HG03558 (cell line): Measurements from ENCODE around the gene CAMK2N1.
"Not testable (repeated sequence)": the region's sequence is repeated elsewhere in the genome, so short reads cannot be mapped to it uniquely, and the experiment has no call there.

Experiments used
- ATAC-seq: cut with Tn5 transposase; IDR thresholded peaks from one replicate; pipeline ENCODE4 v1.9.1; 2021; ENCODE audit warnings: moderate number of reproducible peaks; ENCODE audit not compliant: unreplicated experiment; ENCODE audit errors: extremely low read depth

The CAMK2N1 gene

GRCh38 chr1:20485527-20486456 is at the start of gene CAMK2N1:
CAMK2N1 (minus strand) TSS chr1:20486210; CDS start chr1:20485379, 831 bp downstream.
- ATAC-seq, result no peak

DNA sequence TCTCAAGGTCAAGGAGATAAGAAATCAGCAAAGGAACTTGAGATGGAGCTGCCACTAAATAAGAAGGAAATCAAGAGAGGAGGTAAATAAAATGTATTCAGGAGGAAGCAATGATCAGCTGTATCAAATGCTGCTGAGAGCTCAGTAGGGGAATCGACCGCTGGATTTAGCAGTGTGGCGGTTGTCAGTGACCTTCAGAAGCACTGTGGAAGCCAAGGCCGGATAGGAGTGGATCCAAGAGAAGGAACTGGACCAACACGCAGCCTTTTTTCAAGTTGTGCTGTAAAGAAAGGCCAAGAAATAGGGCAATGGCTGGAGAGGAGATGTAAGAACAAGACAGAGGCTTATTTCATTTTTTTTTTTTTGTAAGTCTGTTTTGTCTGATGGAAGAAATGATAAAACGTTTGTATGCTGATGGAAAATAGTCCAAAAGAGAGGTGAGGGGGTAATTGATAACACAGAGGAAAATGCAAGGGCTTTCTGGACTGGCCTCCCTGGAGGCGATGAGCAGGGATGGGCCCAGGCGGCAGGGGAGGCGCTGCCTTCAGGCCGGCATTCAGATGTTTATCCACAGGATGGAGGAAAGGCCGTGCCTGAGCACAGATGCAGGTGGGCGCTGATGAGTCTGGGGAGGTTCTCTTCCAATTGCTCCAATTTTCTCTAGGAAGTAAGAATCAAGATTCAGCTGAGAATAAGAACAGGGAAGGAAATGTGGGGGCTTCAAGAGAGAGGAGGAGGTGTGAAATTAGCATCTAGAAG is 48.8 kb upstream of the CAMK2N1 start:
- ATAC-seq, result no peak

GRCh38 chr1:20533635-20534034 is 47.6 kb upstream of the CAMK2N1 start:
- no peak for ATAC-seq

DNA sequence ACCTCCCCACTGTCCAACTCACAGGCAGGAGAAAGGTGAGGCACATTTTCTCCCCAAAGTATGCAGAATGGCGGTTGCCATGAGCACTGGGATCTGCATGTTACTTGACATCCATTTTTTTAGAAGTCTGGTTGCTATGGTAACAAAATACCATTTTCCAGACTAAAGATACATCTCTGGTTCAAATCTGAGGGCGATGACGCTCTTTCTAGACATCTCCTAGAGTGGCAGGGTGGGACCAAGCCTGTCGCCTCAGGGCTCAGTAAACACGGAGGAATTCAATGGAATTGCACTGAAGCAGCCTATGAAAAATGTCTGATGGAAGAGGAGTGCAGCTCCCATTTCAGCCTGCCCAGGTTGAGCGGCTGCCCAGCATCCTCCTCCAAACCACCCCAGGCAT is 44.9 kb upstream of the CAMK2N1 start:
- no peak for ATAC-seq

DNA sequence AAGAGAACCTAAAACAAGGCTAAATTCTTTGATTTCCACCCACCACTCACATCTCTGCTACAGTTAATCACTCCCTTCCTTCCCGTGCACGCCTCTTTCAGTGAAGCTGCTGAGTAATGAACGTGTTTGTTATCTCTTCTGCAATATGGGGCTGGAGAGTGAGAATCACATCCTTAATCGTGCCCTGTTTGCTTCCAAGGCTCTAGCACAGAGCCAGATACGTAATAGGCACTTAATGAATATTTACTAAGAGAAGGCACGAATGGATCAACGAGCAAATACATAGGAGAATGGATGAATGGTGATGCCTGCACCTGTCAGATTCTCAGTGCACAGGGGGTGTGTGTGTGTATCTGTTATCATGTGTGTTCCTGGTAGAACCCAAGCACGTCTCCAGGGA is 44.3 kb upstream of the CAMK2N1 start:
- no peak for ATAC-seq

DNA sequence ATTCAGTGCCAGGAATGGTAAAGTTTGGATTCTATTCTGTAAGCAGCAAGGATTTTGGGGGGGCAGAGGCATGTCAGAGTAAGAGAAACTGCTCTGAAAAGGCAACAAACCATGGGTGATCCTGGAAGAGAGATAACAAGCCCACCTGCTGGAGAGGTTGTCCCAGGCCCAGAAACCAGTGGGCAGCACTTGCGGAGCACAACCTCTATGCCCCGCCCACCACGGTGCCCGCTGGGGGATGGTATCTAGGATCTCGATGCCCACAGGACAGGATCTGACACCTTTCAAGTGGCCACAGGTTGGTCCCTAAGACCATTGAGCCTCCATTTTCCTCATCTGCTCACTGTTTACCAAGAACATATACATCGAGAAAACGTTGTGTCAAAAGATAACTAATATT is 42.2 kb upstream of the CAMK2N1 start:
- no peak for ATAC-seq

GRCh38 chr1:20526267-20526666 is 40.3 kb upstream of the CAMK2N1 start:
- ATAC-seq, result no peak

DNA sequence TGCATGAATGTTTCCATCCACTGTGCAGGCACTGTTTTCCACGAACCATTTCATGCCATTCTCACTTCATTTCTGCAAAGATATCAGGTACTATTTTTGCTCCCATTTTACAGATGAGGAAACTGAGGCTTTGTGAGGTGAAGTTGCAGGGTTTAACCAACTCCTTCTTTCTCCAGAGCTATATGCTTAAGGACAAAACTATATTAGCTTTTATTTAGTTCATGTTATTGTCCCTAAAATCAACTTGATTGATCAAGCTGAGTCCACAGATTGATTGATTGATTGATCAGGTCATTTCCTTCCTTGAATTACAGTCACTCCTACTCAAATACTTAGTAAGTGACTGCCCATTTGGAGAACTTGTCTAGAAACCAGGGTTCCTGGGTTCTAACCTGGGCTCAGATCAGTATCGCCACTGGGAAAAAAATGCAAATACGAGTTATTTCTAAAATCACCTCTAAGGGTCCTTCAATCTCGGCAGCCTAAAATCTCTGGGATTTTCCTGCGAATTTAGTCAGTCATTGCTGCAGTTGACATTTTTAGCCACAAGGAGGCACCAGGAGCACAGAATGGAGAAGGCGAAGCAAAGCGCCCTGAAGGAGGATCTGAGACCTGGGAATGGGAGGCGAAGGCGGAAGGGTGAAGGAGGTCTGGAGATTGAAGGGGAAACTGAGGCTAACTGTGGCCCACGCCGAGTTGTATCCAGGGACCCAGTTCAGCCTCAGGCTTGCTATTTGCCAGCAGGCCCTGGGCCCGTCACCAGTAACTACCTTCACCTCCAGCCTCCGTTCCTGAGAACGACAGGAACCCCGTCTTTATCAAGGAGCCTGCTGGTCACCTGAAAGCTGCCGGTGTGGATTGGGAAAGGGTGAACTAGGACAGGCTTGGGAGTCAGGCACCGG is 36.2 kb upstream of the CAMK2N1 start:
- no peak for ATAC-seq

DNA sequence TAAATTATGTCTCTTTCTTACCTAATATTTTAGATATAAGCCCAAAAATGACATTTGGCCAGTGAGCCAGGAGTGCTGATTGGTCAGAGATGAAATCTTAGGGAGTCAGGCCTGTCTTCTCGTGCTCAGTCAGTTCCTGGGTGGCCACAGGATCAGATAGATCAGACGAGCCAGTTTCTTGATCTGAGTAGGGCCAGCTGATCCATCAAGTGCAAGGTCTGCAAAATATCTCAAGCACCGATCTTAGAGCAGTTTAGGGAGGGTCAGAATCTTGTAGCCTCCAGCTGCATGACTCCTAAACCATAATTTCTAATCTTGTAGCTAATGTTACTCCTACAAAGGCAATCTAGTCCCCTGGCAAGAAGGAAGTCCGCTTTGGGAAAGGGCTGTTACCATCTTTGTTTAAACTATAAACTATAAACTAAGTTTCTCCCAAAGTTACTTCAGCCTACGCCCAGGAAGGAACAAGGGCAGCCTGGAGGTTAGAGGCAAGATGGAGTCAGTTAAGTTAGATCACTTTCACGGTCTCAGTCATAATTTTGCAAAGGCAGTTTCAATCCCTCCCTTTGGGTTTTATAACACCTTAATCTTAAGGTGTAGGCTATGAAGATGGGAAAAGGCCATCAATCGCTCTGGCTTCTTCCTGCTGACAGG is 33.7 kb upstream of the CAMK2N1 start:
- not testable (repeated sequence) for ATAC-seq

DNA sequence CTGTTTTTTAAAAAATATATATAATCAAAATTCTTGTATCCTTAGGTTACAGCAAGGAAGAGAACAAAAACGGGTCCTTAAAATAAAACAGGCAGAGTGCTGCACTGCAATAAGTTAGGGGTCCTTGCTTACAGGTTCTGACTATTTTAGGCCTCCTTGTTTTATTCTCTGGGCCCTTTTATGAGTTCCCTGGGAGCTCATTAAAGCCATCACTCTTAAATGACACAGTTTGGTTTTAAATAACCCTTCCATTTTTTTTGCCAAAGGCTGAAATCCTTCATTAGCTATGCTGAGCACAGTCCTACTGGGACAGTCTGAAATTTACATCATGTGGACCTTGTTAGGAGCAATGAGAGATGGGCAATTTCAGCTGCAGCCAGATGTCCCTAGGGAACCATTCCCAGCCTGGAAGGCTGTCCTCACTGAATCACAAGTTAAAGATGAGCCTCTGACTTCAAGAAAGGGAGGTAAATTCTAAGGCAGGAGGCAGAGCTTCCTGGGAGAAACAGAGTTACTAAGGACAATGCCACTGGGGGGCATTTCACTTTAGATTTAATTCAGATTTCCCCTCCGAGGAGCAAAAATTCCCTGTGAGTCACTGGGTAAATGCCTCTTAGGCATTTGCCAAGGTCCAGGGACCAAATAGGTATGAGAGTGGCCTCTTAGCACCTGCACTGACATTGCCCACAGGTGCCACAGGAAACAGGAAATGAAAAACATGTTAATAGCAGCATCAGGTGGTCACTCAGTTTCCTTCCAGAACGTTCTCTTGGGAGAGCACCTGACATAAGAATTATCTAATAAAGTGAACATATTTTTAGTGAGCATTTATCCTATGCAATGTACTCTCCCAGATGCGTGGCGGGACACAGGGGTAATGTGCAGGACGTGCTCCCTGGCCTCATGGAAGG is 25.8 kb upstream of the CAMK2N1 start:
- no peak for ATAC-seq

DNA sequence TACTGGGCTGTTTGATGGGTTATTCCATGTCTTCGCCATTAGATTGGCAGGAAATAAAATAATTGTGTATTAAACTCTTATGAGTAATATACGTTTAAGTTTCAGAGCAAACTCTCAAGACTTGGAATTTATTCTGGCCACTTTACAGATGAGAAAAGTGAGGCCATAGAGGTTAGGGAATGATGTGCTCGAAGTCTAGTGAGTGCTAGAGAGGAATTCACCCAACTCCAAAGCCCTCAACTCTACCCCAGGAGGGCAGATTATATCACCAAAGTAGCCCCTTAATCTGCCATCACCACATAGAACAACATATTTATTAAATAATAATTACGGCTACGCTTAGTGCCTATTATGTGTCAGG is 22.4 kb upstream of the CAMK2N1 start:
- no peak for ATAC-seq

DNA sequence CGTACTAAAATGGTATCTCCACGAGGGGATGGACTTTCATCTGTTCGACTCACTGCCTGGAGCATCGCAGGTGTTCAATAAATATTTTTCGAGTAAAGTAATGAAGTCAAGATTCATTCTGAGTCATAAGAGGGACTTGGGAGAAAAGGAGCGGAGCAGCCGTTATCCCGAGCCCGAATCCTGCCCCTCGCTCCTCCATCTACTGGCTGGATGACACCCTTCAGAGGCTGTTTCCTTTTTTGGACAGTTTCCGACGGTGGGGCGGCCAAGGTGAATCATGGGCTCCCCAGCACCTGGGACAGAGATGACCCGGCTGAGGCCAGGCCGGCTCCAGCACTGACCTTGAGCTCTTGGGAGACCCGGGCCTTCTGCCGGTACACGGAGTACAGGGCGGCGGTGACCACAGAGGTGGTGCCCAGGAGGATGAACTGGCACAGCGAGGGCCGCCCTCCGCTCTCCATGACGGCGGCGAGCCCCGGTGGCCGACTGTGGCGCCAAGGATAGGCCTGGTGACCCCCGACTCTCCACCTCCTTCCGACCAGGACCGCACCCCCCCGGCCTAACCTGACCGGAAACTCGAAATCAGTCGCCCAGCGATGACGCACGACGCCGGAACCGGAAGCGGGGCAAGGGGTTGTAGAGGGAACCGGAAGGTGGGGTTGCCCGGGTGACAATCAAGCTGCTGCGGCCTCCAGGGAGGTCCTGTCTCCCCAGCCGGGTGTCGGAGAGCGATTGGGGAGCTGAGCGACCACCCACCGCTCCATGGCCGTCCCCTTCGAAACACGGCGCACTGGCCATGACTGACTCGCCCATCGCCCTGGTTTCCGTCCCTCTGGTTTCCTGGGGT is 21.8 kb upstream of the CAMK2N1 start, which contains the start of gene MUL1:
TSS of gene MUL1 (minus strand) at position 588 of the 847 bp plus-strand sequence. CDS start at position 461, 127 bp downstream.
- peak; percentile 60 for ATAC-seq

- no peak for ATAC-seq
These were observed 21.2 kb upstream of the CAMK2N1 start for GRCh38 chr1:20507248-20507563.

GRCh38 chr1:20505488-20505887 is 19.5 kb upstream of the CAMK2N1 start:
- ATAC-seq, result no peak

- ATAC-seq, result no peak
These were observed 14.7 kb upstream of the CAMK2N1 start for GRCh38 chr1:20500716-20501115.

DNA sequence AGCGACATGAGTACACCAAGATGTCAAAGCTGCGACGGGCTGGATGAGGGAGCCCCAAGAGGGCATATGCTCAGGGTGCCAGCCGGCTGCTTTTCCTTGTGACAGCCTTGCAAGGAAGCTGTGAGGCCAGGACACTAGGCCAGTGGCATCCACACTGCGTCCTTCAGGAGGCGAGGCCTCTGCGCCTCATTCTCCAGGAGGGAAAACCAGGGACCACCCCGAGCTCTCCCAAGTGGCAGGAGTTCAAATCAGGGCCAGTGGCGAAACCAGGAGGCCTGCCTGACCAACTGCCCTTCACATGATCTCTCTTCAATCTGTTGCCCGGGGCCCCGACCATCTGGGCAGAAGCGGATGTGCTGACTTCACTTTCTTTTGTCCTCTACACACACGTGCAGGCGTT is 13.7 kb upstream of the CAMK2N1 start:
- ATAC-seq, result no peak

GRCh38 chr1:20499105-20499504 is 13.1 kb upstream of the CAMK2N1 start:
- ATAC-seq, result no peak

DNA sequence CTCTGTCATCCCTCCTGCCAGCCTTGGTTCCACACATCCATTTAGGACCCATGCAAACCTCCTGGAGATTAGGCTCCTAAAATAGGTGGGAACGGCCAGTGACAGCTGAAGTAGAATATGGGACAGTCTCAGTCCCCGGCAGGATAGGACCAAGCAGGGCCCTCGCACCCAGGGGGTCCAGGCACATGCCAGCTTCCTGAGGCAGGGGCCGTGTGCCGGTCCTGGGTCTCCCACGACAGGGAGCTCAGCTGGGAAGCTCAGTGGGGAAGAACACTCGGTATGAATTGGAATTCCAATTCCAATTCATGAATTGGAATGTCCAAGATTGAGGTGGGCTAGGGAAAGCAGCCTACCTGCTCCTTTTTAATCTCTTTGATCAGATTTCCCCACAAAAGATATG is 12.1 kb upstream of the CAMK2N1 start:
- ATAC-seq, result no peak
